ENCODE measurements around the gene USP20. TPM values are rescaled to one million over a fixed set of nuclear protein-coding genes. Genes with fewer than 3 reads are reported as not detected.

Gene USP20
- total RNA-seq, 2 experiments from 2014 or later: 14.4 to 24.1 TPM

DNA sequence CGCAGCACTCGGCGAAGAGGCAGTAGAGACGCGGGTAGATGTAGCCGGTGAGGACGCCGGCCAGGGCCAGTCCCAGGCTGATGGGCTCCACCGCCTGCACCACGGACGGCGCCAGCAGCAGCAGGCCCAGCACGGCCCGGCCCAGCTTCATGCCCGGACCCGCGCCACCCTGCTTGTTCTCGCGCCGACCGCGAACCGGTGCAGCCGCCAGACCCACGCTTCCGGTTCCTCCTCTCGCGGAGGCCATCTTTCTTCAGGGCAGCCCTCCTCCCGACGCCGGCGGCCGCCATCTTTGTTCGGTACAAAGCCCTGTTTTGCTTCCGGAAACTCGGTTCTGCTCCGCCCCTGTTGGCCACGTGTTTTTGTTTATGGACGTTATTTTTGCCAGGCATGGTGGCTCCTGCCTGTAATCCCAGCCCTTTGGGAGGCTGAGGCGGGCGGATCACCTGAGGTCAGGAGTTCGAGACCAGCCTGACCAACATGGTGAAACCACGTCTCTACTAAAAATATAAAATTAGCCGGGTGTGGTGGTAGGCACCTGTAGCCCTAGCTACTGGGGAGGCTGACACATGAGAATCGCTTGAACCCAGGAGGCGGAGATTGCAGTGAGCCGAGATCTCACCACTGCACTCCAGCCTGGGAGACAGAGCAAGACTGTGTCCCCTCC lies 11.2 kb upstream of the USP20 start, which contains the start of gene TOR1A:
TOR1A (minus strand) TSS at position 202 of the 667 bp plus-strand sequence; CDS start at position 151, 51 bp downstream.
- H3K36me3 ChIP-seq (ENCODE audit: insufficient read depth, low read length): peaks cover 59% of the 10 kb centered on the region
- H3K4me3 ChIP-seq (ENCODE audit: low read depth, low read length, poor library complexity, severe bottlenecking): peak within 1 kb of the TSS; percentile 99
- peak within 1 kb of the TSS; percentile 61; the same call in 1 of the 2 replicates for H2AFZ ChIP-seq (ENCODE audit: low read length)
- POLR2A ChIA-PET: interaction anchor here (0.6 kb wide), 1 partner anchor 532 kb away, joined by 3 read pairs; no protein-coding TSS in a partner anchor
- peak within 1 kb of the TSS; percentile 89 for H3K4me2 ChIP-seq (ENCODE audit: low read length)
- H3K79me2 ChIP-seq (ENCODE audit: insufficient read depth, low read depth, low read length): peaks cover 17% of the 10 kb centered on the region; the same call in 1 of the 2 replicates
- CTCF ChIA-PET (ENCODE audit: unreplicated experiment): interaction anchor here (0.5 kb wide), 1 partner anchor 11 kb away, joined by 3 read pairs; the partner anchor contains the start of genes C9orf78 and USP20
- BruUV-seq (replicated peaks): no TSS peak
- TF ChIP-seq, protein P1, sequence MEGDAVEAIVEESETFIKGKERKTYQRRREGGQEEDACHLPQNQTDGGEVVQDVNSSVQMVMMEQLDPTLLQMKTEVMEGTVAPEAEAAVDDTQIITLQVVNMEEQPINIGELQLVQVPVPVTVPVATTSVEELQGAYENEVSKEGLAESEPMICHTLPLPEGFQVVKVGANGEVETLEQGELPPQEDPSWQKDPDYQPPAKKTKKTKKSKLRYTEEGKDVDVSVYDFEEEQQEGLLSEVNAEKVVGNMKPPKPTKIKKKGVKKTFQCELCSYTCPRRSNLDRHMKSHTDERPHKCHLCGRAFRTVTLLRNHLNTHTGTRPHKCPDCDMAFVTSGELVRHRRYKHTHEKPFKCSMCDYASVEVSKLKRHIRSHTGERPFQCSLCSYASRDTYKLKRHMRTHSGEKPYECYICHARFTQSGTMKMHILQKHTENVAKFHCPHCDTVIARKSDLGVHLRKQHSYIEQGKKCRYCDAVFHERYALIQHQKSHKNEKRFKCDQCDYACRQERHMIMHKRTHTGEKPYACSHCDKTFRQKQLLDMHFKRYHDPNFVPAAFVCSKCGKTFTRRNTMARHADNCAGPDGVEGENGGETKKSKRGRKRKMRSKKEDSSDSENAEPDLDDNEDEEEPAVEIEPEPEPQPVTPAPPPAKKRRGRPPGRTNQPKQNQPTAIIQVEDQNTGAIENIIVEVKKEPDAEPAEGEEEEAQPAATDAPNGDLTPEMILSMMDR (conservative IDR thresholded peaks at IDR 0.05; ENCODE audit: low read length): no peak
- no peak for TF ChIP-seq EZH2phosphoT487 (IDR thresholded peaks at IDR 0.05; ENCODE audit: borderline replicate concordance, low read depth, low read length)
- no peaks in the 10 kb centered on the region for H3K9me3 ChIP-seq (ENCODE audit: low read length)
- no peaks in the 10 kb centered on the region for H4K20me1 ChIP-seq (ENCODE audit: insufficient read depth, low read length)
- intact Hi-C loops (cut with micrococcal nuclease; ENCODE audit: unreplicated experiment): no loop called here
- peak; percentile 94 for DNase-seq (ENCODE audit: low spot score)
- peaks cover 9% of the 10 kb centered on the region for H3K4me1 ChIP-seq (ENCODE audit: insufficient read depth, low read length, poor library complexity, severe bottlenecking)
- peak within 1 kb of the TSS; percentile 53 for H3K27ac ChIP-seq (ENCODE audit: low read depth, low read length, poor library complexity, severe bottlenecking)
- H3K9me2 ChIP-seq (ENCODE audit: insufficient read depth, low read length): no peaks in the 10 kb centered on the region

DNA sequence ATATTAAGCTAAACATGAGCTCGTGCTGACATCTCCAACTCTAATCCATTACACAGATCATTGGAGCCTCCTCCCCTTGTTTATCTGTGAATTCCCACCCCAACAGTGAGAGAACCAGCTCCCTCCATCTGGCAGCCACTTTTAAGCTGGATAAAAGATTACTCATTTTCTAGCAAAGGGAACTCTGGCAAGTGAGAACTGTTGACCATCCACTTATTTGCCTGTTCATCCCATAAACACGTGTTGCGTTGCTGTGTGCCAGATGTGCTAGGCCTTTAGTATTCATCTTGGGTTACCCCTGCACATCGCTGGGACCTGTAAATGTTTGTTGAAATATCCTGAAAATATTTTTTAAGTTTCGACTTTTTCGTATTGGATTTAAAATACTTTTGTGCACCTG lies 8.9 kb upstream of the USP20 start:
- no peak for TF ChIP-seq EZH2phosphoT487 (IDR thresholded peaks at IDR 0.05; ENCODE audit: borderline replicate concordance, low read depth, low read length)
- TF ChIP-seq, protein P1 (conservative IDR thresholded peaks at IDR 0.05; ENCODE audit: low read length): no peak
- no peak for DNase-seq (ENCODE audit: low spot score)
- Histone ChIP-seq H3K36me3 (ENCODE audit: insufficient read depth, low read length) (peaks cover 65% of the 10 kb centered on the region), H3K79me2 (ENCODE audit: insufficient read depth, low read depth, low read length) (peaks cover 15% of the 10 kb centered on the region; the same call in 1 of the 2 replicates), H3K9me2 (ENCODE audit: insufficient read depth, low read length) (no peaks in the 10 kb centered on the region), H3K9me3 (ENCODE audit: low read length) (no peaks in the 10 kb centered on the region), H2AFZ (ENCODE audit: low read length) (no peak overlapping the region), H3K27ac (ENCODE audit: low read depth, low read length, poor library complexity, severe bottlenecking) (no peak overlapping the region), H3K4me1 (ENCODE audit: insufficient read depth, low read length, poor library complexity, severe bottlenecking) (peaks cover 9% of the 10 kb centered on the region), H3K4me3 (ENCODE audit: low read depth, low read length, poor library complexity, severe bottlenecking) (no peak overlapping the region), H4K20me1 (ENCODE audit: insufficient read depth, low read length) (no peaks in the 10 kb centered on the region), H3K4me2 (ENCODE audit: low read length) (no peak overlapping the region)
- POLR2A ChIA-PET: no interaction called here
- no TSS peak for BruUV-seq (replicated peaks)
- CTCF ChIA-PET (ENCODE audit: unreplicated experiment): no interaction called here
- intact Hi-C loops (cut with micrococcal nuclease; ENCODE audit: unreplicated experiment): no loop called here

- ChIA-PET POLR2A (no interaction called here), CTCF (ENCODE audit: unreplicated experiment) (no interaction called here)
- peaks cover 65% of the 10 kb centered on the region for H3K36me3 ChIP-seq (ENCODE audit: insufficient read depth, low read length)
- no peak overlapping the region for H3K4me3 ChIP-seq (ENCODE audit: low read depth, low read length, poor library complexity, severe bottlenecking)
- peaks cover 13% of the 10 kb centered on the region; the same call in 1 of the 2 replicates for H3K79me2 ChIP-seq (ENCODE audit: insufficient read depth, low read depth, low read length)
- BruUV-seq (replicated peaks): no TSS peak
- H3K4me1 ChIP-seq (ENCODE audit: insufficient read depth, low read length, poor library complexity, severe bottlenecking): peaks cover 9% of the 10 kb centered on the region
- DNase-seq (ENCODE audit: low spot score): no peak
- intact Hi-C loops (cut with micrococcal nuclease; ENCODE audit: unreplicated experiment): no loop called here
- TF ChIP-seq, protein P1 (conservative IDR thresholded peaks at IDR 0.05; ENCODE audit: low read length): no peak
- no peak for TF ChIP-seq EZH2phosphoT487 (IDR thresholded peaks at IDR 0.05; ENCODE audit: borderline replicate concordance, low read depth, low read length)
- H3K27ac ChIP-seq (ENCODE audit: low read depth, low read length, poor library complexity, severe bottlenecking): no peak overlapping the region
- no peak overlapping the region for H2AFZ ChIP-seq (ENCODE audit: low read length)
- no peaks in the 10 kb centered on the region for H3K9me2 ChIP-seq (ENCODE audit: insufficient read depth, low read length)
- no peaks in the 10 kb centered on the region for H4K20me1 ChIP-seq (ENCODE audit: insufficient read depth, low read length)
- H3K4me2 ChIP-seq (ENCODE audit: low read length): no peak overlapping the region
- H3K9me3 ChIP-seq (ENCODE audit: low read length): no peaks in the 10 kb centered on the region
These were observed 8.5 kb upstream of the USP20 start for GRCh38 chr9:129826759-129827158.

All from OCI-LY7 (cell line).